ENCODE results near the gene ZNF20.

Gene ZNF20

GRCh38 chr19:12133069-12133468, 7.1 kb downstream of the ZNF20 start:
- H3K27ac Mint-ChIP-seq = no peak overlapping the region
- H3K27me3 Mint-ChIP-seq (ENCODE audit: low read depth) = no peaks in the 10 kb centered on the region
- no peak overlapping the region for H3K4me3 Mint-ChIP-seq
- peaks cover 75% of the 10 kb centered on the region for H3K9me3 Mint-ChIP-seq
- peaks cover 92% of the 10 kb centered on the region for H3K36me3 Mint-ChIP-seq (ENCODE audit: low read depth)
- H3K4me1 Mint-ChIP-seq = no peaks in the 10 kb centered on the region
- no peak for TF ChIP-seq CTCF (IDR thresholded peaks at IDR 0.05; ENCODE audit: unreplicated experiment in 3 of 3)

DNA sequence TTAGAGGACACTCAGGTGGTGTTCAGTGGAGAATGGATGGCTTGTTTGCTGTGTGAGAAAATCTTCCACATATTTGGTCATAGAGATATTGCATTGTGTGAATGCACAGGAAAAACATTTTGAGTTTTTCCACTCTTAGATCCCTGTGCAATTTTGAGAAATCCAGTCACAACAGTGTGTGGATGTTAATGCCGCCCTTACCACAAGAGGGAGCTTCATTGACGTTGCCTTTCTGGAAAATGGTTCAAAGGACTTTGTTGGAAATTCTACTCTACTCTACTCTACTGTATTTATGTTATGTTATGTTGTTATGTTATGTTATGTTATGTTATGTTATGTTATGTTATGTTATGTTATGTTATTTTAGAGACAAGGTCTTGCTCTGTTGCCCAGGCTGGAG, 13.4 kb downstream of the ZNF20 start:
- TF ChIP-seq CTCF (IDR thresholded peaks at IDR 0.05; ENCODE audit: unreplicated experiment in 3 of 3) = no peak
- Mint-ChIP-seq H3K36me3 (ENCODE audit: low read depth) (peaks cover 61% of the 10 kb centered on the region), H3K4me1 (no peaks in the 10 kb centered on the region), H3K9me3 (peaks cover 49% of the 10 kb centered on the region), H3K27ac (no peak overlapping the region), H3K4me3 (no peak overlapping the region), H3K27me3 (ENCODE audit: low read depth) (no peaks in the 10 kb centered on the region)

- Mint-ChIP-seq H3K4me3 (no peak overlapping the region), H3K27me3 (ENCODE audit: low read depth) (no peaks in the 10 kb centered on the region), H3K9me3 (peaks cover 40% of the 10 kb centered on the region), H3K36me3 (ENCODE audit: low read depth) (peaks cover 54% of the 10 kb centered on the region), H3K27ac (no peak overlapping the region), H3K4me1 (no peaks in the 10 kb centered on the region)
- TF ChIP-seq CTCF (IDR thresholded peaks at IDR 0.05; ENCODE audit: unreplicated experiment in 3 of 3) = no peak
Observed at GRCh38 chr19:12117201-12117970, 22.8 kb downstream of the ZNF20 start.

DNA sequence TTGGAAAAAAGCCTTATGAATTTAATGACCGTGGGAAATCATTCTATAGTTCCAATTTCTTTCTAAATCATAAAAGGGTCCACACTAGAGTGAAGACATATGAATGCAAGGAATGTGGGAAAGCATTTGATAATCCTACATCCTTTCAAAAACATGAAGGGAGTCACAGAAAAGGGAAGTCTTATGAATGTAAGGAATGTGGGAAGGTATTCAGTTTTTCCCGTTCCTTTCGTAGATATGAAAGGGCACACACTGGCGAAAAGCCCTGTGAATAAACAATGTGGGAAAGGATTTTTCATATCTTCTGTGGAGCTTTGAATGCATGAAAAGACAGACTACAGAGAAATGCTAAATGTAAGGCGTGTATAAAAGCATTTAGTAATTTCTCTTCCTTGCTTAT, 27.0 kb downstream of the ZNF20 start:
- TF ChIP-seq CTCF (IDR thresholded peaks at IDR 0.05; ENCODE audit: unreplicated experiment in 3 of 3) = no peak
- H3K9me3 Mint-ChIP-seq = peaks cover 62% of the 10 kb centered on the region
- H3K4me3 Mint-ChIP-seq = no peak overlapping the region
- peaks cover 79% of the 10 kb centered on the region for H3K36me3 Mint-ChIP-seq (ENCODE audit: low read depth)
- no peak overlapping the region for H3K27ac Mint-ChIP-seq
- H3K4me1 Mint-ChIP-seq = no peaks in the 10 kb centered on the region
- no peaks in the 10 kb centered on the region for H3K27me3 Mint-ChIP-seq (ENCODE audit: low read depth)

DNA sequence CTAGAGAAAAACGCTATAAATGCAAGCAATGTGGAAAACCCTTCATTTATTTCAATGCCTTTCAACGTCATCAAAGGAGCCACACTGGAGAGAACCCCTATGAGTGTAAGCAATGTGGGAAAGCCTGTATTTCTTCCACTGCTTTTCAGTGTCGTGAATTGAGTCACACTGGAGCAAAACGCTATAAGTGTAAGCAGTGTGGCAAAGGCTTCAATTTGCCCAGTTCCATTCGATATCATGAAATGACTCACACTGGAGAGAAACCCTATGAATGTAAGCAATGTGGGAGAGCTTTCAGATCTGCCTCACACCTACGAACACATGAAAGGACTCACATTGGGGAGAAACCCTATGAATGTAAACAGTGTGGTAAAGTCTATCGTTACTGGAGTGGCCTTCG, 27.4 kb downstream of the ZNF20 start:
- no peak overlapping the region for H3K4me3 Mint-ChIP-seq
- H3K27ac Mint-ChIP-seq = no peak overlapping the region
- H3K36me3 Mint-ChIP-seq (ENCODE audit: low read depth) = peaks cover 79% of the 10 kb centered on the region
- no peak for TF ChIP-seq CTCF (IDR thresholded peaks at IDR 0.05; ENCODE audit: unreplicated experiment in 3 of 3)
- H3K9me3 Mint-ChIP-seq = peaks cover 62% of the 10 kb centered on the region
- H3K27me3 Mint-ChIP-seq (ENCODE audit: low read depth) = no peaks in the 10 kb centered on the region
- H3K4me1 Mint-ChIP-seq = no peaks in the 10 kb centered on the region

All from nephron (organoid).